COLO668 (cell line): ENCODE results near the gene SLC35F6.
"Not testable (repeated sequence)": the region's sequence is repeated elsewhere in the genome, so short reads cannot be mapped to it uniquely, and the experiment has no call there.

Source experiments
- DNase-seq: peaks from one replicate; lab custom pipeline; 2025; ENCODE audit not compliant: unreplicated experiment; lab: John Stamatoyannopoulos, UW

The SLC35F6 gene

DNA sequence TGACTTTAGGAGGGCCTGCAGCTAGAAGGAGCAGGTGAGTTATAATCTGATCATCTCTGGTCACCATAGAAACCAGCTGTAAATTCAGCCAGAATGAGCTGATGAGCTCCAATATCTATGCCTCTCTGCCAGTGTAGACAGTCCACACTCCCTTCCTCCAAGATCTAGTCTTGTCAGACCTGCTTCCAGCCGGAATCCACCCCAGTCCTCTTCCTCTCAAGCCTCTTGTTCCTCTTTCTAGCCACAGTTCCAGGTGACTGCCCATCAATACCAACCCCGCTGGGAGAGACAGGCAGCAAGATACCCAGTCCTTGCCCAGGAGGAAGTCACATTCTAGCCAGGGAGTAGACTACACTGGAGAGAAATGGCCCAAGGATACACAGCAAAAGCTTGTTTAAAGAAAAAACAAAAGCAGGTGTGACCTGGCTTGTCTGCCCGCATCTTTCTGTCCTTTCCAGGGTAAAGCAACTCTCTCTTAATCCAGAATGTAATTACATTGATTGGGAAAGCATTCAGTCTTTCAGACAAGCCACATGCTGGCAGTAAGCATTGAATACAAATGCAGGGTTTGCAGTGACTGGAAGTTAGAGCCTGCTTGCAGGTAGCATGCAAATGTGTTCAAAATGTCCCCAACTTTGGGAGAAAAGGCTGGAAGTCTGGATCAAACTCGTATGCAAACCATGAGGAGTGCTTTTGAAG, 9.0 kb upstream of the SLC35F6 start:
- peak; percentile 25 for DNase-seq

DNA sequence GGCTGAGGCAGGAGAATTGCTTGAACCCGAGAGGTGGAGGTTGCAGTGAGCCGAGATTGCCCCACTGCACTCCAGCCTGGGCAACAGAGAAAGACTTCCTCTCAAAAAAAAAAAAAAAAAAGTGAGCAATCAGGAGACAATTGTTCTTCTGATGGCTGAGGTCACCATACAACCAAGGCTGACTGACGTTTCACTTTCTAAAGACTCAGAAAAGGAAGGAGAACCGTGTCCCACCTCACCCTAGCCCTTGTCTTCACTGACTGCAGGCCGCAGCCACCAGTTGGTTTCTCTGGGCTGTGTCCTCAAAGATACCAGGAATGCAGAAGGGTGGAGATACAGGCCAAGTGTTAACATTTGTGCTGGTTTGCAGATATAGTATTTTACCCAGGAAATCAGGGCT, 7.7 kb upstream of the SLC35F6 start:
- no peak for DNase-seq

DNA sequence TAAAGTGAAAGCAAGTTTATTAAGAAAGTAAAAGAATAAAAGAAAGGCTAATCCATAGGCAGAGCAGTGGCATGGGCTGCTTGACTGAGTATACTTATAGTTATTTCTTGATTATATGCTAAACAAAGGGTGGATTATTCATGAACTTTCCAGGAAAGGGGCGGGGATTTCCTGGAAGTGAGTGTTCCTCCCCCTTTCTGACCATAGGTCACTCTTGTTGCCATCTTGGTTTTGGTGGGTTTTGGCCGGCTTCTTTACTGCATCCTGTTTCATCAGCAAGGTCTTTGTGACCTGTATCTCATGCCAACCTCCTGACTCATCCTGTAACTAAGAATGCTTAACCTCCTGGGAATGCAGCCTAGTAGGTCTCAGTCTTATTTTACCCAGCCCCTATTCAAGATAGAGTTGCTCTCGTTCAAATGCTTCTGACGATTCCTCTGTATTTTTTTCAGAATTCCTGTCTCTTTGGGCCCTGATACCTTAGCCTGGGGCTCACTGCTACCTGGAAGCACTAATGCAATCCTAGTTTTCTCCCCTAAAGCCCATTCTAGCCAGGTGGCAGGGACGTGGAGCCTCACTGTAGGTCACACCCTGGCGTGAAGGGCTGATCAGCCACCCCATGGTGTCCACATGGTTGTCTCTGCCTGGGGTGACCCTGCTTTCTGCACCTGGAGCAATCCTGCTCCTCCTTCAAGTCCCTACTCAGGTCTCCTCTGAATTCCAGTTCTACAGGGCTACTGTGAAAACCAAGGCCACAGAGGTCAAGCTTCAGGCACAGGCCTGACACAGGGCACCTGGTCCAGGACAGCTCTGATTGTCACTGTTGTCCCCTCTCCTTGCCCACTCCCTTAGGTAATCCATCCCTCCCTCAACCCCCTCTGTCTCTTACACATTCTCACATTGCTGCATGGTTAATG, 6.0 kb upstream of the SLC35F6 start:
- no peak for DNase-seq

DNA sequence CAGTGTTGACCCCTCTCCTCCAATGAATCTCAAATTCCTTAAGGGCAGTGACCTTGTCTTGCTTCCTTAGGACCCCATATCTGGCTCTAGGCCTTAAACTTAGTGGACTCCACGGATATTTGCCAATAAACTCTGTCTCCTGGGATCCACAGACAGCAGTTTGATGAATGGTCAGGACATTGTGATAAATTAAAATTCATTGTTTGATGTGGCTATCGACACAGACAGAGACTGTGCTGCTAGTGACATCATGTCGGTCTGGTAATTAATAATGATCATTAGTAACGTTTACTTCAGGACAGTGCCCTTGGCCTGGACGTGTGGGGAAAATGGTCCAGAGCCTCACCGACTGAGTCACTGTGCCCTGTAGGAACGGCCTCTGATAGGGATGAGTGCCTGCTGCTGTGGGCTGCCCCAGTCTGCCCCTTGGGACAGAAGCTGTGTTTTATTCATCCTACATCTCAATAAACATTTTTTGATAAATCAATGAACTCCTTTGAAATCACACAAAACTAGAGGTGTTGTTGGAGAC, 5.2 kb upstream of the SLC35F6 start:
- no peak for DNase-seq

DNA sequence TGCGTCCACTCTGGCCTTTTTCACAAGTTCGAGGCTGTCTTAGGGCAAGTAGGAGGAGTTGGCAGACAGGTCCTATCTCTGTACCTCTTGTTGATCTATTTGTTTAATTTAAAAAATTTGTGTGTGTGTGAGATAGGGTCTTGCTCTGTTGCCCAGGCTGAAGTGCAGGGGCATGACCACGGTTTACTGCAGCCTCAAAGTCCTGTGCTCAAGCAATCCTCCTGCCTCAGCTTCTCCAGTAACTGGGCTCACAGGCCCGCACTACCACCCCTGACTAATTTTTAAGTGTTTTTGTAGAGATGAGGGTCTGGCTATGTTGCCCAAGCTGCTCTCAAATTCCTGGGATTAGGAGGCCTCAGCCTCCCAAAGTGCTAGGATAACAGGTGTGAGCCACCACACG, 4.2 kb upstream of the SLC35F6 start:
- DNase-seq, result no peak

DNA sequence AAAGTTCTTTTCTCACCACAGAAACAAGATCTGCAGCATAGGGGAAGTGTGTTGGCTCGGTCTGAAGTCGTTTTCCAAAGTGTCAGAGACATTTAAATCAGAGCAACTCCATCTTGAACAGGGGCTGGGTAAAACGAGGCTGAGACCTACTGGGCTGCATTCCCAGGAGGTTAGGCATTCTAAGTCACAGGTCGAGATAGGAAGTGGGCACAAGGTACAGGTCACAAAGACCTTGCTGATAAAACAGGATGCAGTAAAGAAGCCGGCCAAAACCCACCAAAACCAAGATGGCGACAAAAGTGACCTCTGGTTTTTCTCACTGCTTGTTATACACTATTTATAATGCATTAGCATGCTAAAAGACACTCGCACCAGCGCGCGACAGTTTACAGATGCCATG, 3.1 kb upstream of the SLC35F6 start:
- not testable (repeated sequence) for DNase-seq

DNA sequence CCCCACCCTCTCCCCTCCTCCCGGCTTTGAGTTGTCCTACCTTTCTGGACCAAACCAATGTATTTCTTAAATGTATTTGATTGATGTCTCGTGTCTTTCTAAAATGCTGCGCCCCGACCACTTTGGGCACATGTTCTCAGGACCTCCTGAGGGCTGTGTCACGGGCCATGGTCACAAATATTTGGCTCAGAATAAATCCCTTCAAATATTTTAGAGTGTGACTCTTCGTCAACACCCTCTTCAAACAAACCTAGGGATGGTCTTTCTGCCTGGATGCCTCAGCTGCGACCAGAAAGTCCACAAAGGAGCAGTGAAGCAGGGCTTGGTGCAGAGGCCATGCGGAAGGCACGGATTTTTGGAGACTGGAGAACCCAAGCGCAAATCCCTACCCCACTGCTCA, 1.1 kb upstream of the SLC35F6 start:
- DNase-seq, result no peak

DNA sequence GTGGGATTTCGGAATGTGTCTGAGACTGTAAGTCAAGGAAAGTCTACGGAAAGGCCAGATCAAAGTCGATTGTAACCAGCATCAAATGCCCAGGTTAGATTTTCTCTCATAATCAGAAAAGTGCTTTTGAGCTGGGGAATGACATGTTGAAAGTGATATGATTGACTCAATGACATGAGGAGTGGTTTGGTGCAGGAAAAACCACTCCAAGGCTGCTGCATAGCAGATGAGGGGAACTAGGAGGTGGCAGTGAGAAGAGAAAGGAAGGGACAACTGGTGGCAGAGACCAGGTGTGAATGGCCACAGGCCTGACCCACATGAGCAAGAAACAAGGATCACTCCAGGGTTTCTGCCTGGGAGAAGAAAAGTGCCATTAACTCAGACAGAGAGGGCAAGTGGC, 822 bp downstream of the SLC35F6 start:
- no peak for DNase-seq

DNA sequence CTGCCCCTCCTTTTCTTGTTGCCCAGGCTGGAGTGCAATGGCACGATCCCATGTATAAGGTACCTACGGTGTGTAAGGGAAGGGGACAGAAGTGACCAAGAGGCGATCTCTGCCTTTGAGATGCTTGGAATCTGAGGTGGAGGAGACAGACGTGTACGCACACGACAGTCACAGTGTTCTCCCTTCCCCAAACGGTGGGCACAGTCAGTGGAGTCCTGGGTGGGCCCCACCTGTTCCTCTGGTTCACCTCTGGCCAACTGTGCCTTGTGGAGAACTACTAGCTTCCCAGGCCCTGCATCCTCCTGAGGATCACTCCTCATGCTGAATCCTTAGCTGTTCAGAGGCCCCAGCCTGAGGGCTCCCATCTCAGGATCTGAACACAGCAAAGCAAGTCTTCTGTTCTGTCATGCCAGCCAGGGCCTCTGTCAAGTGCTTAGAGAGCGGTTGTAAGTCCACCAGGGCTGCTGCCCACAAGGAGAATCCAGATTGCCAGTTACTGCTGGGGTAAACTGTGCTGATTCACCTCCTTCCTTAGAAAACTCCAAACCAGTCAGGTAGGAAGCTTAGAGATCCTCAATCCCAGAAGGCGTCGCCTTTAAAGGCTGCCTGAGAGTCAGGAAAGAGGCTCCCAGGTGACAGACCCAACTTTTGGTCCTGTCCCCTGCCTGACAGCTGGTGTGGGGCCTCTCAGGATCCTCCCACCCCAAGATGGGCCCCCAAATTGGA, 1.6 kb downstream of the SLC35F6 start:
- no peak for DNase-seq

DNA sequence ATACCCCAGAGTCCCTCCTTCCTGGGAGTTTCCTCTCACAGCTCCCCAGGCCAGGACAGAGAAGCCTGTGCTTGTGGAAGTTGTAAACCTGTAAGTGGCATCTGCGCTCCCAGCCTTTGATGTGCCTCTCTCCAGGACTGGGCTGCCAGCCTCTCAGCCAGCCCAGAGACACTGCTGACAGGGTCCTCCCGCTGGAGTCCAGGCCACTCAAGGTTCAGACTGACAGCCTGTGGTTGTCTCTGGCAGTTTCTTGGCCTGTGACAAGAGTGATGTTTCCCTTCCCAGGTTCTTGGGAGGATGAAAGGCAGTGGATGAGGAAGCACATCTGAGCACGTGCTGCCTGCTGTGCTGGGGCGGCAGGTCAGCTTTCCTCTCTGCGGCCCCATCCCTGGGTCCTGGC, 3.0 kb downstream of the SLC35F6 start:
- no peak for DNase-seq

DNA sequence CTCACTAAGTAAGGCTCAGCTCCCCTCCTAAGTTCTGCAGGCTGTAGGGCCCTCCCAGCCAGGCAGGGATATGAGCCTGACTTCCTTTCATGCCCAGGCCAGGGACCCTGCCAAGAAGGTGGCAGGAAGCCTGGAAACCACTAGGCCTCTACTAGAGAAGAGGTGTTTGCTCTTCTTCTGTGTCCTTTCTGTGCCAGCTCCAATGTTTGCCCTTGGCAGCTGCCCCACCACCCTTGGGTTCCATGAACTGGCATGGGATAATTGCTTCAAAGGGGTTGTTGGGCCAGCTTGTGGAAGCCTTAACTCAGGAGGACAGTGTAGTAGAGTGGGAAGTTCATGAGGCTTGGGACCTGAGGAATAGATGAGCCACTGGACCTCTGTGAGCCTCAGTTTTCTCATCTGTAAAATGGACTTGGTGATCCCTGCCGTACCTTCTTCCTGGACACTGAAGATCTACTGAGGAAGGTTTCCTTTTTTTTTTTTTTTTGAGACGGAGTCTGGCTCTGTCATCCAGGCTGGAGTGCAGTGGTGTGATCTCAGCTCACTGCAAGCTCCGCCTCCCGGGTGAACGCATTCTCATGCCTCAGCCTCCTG, 3.9 kb downstream of the SLC35F6 start:
- no peak for DNase-seq

DNA sequence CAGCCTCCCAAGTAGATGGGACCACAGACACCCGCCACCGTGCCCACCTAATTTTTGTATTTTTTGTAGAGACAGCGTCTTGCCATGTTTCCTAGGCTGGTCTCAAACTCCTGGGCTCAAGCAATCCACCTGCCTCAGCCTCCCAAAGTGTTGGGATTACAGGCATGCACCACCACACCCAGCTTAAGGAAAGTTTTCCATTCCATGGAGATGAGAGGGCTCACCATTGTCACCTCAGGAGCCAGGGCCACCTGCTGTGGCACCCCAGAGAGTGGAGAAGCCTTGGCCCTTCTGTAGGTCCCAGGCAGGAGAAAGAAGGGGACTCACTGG, 4.6 kb downstream of the SLC35F6 start:
- no peak for DNase-seq

DNA sequence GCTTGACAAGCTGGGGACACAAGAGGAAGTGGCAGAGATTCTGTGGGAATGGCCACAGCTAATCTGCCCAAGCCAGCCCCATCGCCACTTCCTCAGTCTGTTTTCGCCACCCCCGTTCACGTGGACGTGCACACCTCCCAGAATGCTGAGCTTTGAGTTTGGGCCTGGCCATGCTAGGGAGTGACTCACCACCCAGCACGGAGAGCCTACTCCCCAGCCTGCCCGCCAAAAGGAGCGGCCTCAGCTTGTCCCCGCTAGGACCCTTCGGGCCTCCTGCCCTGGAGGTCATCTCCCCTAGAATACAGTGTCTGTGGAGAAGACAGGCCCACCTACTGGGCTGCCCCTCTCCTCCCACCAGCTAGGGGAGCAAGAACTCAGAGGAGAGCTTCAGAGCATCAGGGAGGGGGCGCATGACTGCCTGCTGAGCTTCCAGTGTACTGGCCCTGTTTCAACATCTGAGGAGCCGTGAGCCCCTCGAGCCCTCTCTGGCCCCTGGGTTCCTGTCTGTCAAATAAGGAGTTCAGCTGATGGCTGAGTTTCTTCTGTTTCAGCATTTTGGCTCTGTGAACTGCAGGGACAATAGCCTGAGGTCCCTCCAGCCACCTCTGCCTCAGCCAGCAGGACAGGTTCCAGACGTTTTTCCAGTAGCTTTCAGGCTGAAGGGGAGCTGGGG, 5.1 kb downstream of the SLC35F6 start:
- no peak for DNase-seq

DNA sequence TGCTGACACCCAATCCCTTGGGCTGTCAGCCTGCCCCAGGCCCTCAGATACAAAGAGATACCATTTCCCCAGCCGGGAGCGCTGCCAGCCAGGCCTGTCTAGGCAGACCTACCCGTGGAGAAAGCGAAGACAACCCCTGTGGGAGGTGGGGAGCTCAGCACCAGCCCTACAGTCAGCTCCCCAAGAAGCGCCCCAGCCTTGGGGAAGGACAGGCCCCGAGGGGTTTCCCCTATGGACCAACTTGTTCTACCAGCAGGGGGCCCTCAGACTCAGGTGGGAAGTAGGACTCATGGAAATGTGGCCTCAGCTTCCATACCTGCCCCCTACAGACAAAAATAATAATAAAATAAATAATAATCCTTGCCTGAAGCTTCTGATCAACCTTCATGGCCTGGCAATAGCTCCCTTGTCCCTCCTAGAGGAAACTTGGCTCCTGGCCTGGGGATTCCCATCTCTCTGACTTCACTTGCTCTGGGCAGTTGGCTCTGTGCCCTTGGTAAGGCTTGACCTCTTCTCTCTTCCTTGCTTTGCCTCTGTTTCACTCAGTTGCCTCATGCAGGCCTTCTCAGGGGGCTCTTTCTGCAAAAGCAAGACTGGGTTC, 7.0 kb downstream of the SLC35F6 start:
- DNase-seq, result peak; percentile 18

DNA sequence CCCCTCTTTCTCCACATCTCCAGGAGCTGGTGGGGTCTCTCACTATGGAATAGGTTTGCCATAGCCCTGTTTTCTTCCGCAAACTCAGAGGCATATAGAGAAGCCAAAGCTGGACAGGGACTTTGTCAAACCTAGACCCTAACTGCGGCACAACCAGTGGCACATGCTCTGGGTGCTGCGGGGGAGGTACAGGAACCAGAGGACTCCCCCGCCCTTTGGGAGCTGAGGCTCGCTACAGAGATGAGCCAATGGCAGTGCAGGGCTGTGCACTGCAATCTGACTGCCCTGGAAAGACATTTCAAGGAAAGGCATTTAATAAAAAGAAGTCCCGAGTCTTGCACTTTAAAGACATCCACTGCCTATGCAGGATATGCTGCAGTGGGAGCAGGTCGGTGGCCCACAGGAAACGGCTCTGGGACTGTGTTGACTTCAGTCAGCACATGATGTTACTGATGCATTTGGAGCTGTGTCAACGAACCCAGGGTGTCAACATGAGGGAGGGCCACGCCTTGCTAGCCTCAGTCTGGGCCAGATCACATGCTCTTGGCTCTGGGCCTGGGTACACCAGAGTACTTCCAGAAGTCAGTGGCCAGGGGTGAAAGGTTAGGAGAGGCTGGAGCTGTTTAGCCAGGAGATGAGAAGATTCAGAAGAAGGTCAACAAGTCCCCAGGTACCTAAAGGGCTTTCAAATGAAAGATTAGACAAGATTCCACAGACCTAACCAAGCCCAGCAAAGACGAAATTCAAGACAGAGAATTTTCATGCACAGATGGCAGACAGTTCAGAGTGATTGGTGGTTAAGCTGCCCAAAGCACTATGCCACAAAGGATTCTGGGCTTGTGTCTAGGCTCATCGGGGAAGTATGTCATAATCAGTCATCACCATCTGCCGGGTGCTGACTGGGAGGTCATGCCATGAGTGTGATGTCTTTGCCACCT, 8.2 kb downstream of the SLC35F6 start:
- DNase-seq, result peak; percentile 26

DNA sequence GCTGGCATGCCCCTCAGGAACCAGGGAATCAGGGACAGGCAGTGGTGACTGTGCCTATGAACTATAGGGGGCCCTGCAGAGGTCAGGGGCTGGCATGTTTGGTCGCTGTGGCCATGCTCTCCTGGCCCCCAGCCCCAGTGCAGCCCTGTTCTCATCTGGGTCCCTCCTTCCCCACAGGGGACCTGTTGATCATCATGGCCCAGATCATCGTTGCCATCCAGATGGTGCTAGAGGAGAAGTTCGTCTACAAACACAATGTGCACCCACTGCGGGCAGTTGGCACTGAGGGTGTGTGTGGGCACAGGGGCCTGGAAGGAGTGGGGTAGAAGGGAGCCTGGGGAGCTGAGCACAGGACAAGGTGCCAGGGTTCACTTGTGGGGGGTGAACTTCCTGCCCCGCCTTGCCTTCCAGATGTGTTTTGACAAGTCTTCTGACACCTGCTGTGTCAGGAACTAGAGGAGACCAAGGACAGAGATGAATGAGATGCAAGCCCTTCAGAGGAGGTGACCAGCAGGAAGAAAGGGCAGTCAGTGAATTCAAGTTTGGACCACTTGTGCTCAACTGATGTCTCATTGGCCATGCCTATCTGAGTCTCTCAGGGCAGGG, 12.2 kb downstream of the SLC35F6 start:
- no peak for DNase-seq

DNA sequence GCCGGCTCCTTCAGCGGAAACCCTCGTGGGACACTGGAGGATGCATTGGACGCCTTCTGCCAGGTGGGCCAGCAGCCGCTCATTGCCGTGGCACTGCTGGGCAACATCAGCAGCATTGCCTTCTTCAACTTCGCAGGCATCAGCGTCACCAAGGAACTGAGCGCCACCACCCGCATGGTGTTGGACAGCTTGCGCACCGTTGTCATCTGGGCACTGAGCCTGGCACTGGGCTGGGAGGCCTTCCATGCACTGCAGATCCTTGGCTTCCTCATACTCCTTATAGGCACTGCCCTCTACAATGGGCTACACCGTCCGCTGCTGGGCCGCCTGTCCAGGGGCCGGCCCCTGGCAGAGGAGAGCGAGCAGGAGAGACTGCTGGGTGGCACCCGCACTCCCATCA, 14.0 kb downstream of the SLC35F6 start:
- no peak for DNase-seq

DNA sequence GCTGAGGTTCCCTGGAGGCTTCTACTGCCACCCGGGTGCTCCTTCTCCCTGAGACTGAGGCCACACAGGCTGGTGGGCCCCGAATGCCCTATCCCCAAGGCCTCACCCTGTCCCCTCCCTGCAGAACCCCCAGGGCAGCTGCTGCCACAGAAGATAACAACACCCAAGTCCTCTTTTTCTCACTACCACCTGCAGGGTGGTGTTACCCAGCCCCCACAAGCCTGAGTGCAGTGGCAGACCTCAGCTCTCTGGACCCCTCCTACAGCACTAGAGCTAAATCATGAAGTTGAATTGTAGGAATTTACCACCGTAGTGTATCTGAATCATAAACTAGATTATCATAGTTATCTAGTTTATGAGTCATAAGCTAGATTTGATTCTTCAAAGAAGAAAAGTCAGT, 14.4 kb downstream of the SLC35F6 start:
- DNase-seq, result no peak
